Measurements from ENCODE around the gene KCNK2. TPM values are rescaled to one million over a fixed set of nuclear protein-coding genes. Genes with fewer than 3 reads are reported as not detected.
"Not testable (repeated sequence)": the region's sequence is repeated elsewhere in the genome, so short reads cannot be mapped to it uniquely, and the experiment has no call there.

Gene KCNK2
- polyA plus RNA-seq, 1 donor: 1.7 TPM

DNA sequence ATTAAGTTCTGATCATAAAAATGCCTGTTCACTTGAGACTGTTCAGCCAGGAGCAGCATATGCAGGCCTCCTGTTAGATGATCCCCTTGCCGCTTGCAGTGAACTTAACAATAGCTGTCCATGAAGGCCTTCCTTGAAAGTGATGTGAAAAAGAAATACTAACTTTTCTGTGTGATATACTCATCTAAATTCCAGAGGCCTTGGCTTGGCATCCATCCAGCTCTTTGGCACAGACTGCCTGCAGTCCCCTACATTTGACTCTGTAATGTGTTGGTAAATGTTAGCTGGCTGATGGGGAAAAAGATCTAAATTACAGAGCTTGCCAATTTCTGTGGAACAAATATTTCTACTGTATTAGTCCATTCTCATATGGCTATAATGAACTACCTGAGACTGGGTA lies 73.7 kb downstream of the KCNK2 start:
- no peak for DNase-seq

DNA sequence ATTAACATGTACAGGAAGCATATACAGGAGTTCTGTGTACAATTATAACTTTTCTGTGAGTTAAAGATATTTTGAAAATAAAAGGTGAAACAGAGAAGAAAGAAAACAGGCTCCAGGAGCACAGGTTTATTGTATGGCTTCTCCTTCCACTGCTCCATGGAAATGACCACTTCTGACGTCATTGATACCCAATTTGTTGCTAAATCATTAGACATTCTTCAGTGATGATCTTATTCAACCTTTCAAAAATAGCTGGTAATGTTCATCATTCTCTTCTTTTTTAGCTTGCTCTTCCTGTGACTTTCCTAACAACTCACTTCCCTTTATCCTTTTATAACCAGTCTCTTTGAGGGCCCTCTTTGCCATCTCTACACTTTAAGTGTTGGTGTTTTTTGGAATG lies 77.8 kb downstream of the KCNK2 start:
- DNase-seq: no peak

DNA sequence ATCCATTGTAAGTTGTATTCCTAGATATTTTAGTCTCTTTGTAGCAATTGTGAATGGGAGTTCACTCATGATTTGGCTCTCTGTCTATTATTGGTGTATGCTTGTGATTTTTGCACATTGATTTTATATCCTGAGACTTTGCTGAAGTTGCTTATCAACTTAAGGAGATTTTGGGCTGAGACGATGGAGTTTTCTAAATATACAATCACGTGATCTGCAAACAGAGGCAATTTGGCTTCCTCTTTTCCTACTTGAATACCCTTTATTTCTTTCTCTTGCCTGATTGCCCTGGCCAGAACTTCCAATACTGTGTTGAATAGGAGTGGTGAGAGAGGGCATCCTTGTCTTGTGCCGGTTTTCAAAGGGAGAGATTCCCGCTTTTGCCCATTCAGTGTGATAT lies 80.6 kb downstream of the KCNK2 start:
- DNase-seq: not testable (repeated sequence)

DNA sequence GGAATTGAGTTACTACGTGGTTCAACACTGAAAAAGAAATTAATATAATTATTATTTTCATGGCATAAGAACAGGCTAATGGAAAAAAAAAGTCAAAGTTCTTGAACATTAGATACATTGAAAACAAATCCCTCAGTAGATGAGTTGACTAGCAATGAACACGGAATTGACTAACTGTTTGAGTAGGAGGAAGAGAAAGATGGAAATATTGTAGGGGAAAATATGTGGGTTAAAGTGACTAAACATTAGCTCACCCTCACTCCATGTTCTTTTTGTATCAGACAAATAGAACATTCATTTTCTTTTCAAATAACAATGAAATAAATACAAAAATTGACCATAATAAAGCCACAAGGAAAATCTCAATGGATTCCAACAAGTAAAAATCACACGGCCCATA lies 84.3 kb downstream of the KCNK2 start:
- DNase-seq: no peak

DNA sequence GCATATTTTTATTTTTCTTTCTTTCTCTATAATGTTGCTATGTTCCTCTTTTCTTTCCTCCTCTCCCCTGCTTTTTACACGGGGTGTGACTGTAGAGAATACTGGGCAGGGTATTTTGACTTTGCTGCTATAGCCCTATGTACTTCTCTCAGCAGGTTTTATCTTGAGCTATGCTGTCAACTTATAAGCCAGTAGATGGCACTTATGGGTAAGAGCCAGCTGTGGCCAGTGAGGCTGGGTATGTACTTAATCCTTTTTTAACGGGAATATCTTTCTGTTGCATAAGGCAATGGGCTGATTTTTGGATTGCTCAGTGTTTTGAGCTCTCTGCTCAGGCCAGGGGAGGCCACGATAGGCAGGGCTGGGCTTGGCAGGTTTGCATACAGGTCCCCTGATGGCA lies 99.0 kb downstream of the KCNK2 start:
- DNase-seq: no peak

DNA sequence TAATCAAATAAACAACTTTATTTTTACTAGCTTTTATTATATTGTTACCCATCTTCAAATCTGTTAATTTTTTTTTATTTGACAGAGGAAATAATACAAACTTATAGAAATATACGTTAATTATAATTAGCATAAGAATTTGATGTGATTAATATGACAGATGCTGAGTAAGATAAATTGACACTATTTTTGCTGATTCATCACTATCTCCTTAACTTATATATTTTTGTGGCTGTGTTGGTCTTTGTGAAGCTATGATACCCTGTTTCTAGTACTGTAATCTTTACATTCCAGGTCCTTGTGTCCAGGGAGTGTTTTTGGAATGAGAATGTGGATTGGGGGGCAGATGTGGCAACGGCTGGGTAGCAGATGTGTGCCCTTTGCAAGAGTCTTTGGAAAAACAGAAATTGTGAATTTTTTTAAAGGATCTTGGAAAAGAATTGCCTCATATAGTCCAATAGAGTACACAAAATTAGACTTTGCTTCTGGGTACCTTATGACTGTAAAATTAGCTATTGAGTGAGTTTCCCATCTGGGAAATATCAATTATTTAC lies 102.6 kb downstream of the KCNK2 start:
- DNase-seq: no peak

DNA sequence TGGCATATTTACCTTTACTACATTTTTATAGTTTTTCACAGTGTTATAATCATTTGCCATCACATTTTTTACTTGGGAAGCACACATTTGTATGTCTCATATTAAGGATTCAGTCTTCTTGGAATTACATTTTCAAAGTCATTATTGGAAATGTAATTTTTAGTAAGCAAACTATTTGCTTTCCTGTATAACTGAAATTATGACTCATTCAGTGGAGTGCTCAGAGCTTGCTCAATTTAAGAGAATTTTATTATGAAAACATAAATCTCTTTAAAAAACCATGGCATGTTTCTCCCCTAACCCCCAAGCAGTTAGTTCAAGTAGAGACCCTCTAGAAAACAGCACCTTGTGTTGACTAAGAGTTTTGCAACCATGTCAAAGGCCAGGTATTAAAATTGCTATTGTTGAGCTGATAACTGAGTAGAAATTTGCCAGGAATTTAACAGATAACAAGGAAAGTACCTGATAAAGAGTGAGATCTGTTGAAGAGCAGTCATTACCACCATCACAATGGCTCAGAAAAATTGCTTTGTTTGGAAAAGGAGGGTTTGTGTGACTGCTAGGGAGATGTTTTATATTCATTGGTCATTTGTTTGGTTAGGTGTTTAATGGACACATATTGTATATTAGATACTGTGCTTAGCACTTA lies 105.9 kb downstream of the KCNK2 start:
- no peak for DNase-seq

DNA sequence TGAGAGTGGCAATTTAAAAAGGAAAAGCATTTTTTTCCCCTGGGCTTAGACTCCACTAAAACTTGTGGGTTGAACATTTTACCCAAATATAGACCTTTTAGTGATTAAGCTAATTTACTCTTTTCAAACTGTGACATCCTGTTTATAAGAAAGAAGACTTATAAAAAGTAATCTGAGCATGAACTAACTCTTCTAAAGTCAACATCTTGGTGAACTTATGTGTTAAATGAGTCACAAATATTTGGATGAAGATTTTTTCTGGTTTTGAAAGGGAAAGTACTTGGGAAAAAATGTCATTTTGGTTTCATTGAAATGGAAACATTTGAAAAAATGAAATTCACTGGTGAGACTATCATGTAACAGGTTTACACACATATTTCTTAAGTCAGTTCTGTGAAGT lies 109.8 kb downstream of the KCNK2 start:
- no peak for DNase-seq

DNA sequence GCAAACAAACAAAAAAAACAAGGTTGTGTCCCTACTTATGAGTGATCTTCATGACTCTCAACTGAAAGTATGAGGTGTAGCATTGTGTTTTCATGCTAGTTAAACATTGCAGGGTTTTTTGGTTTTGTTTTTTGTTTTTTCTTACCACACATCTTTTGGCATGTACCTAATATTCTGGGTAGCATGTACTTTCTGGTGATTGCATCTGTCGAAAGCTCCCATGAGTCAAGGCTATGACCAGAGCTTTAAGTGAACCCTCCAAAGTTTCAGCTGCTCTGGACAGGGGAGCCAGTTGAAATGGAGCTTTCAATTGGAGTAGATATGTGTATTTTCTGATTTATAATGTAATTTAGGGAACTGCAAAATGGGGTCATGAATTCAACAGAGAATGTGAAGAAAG lies 115.5 kb downstream of the KCNK2 start:
- no peak for DNase-seq

DNA sequence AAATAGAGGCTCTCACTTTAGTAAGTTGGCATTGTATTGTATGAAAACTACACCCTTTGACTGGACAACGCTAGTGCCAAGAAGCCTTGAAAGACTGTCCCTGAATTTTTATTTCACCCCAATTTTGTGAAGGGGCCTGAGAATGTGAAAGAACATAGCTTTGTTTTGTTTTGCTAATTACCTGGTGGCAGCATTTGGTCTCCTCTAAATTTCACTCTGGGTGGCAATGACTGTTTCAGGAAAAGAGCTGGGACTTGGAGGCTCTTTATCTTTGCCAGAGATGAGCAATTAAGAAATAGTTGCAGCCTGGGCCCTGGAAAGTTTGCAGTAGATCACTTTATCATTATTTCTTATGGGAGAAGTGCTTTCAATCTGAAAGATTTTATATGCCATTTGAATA lies 117.6 kb downstream of the KCNK2 start:
- DNase-seq: no peak

DNA sequence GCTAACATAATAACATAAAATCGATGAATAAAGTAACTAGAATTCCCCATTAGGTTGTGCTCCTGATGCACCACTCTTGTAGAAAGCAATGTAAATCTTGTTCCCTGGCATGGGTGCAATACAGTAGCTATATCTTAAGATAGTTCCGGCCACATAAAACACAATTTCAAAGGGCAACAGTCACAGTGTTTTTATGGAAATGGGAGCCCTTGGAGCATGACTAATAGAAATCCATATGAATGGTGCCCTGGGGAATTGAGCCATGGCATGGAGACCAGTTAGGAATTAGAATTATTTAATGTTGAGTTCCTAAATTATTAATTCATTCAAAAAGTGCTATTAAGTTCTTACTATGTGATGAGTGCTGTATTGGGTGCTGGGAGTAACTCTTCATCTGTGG lies 118.7 kb downstream of the KCNK2 start:
- DNase-seq: no peak

DNA sequence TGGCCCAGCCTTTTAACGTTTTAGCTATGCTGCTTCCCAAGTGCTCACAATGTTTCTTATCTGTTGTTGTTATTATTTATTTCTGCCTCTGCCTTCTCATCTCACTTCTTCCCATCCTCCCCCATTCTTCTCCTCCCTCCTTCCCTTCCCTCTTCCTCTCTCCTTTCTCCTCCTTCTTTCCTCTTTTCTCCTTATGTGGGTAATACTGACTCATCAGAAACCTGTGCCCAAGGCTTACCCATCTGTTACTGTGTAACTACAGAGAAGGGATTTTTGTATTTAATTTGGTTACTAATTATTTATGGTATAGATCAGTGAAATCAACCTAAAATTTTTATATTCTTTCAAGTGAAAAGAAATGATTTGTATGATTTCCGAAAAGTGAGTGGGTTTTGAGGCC lies 120.3 kb downstream of the KCNK2 start:
- no peak for DNase-seq

DNA sequence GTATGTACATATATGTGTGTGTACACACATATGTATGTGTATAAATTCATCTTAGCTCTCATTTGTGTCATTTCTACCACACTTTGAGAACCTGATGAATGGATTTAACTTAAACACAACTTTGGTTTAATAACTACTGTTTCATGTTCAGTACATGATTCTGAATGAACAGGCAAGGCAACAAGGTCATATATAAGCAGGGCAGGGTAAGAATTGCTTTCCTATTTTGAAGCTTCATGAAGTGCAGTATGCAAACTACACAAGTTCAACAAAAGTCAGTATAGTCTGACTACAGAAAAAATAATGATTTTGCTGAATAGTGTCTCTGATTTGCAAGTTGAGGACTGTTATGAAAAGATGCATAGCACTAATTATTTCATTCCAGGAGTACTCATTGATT lies 127.6 kb downstream of the KCNK2 start:
- no peak for DNase-seq

DNA sequence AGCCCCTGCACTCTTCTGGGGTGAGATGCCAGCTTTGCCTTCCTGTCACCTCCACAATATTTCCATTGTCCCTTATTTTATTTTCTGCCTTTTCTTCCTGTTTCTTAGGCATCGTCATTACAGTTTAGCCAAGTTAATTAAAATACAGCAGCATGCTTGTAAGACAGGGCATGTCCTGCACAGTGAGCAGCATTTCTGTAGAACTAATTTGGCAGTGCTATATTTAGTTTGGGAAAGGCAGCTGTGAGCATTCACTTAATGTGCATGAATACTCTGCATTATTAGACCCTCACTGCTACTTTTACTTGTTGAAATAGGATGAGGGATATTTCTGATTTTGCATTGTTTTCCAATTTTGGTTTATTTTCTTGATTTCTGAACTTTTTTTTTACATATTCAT lies 133.3 kb downstream of the KCNK2 start:
- DNase-seq: no peak

DNA sequence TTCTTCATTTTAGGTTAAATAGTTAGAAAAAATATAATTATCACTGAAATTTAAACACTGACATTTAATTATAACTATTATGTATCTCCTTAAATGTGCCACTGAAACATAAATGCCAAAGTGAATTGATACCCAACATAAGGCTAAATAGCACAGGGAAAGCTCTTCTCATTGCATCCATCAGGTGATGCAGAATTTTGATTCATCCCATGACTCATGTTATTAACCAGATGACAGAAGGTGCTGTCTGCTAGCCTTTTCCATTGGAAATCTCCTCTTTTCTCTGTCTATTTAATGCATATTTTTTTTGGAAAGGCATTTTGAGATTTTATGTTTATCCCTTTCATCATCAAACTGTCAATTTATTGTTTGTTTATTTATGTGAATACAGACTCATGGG lies 136.8 kb downstream of the KCNK2 start:
- DNase-seq: no peak

DNA sequence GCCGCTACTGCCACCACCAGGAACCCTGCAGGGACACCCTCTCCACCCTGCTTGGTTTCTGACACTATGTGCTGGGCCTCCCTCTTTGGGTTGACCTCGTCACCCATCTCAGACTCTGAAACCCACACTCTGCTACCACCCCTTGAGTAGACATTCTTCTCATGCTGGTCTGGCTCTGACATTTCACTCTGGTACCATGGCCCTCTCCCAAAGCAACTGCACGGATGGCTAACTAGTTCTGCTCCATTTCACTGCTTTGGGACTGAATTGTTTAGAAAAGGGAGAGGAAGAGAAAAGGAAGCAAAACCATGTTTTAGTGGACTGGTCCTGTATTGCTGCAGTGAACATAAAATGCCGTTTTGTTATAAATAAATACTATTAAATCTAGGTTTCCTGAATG lies 137.8 kb downstream of the KCNK2 start:
- no peak for DNase-seq

DNA sequence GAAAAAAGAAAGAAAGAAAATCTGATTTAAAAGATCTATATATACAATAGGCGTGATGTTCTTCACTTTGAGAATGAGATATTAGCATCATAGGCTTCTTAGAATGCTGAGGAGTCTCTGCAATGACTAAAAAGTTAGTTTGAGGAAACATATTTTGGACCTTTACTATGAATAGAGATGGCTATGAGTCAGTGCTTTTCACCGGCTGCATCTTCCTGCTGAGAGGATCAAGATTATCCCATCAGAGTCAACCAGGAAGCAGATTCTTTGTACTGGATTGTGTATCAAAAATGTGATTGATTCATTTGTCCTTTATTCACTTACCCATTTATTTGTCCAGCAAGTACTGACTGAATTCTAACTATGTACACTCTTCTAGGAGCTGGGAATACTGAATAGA lies 144.2 kb downstream of the KCNK2 start:
- DNase-seq: no peak

DNA sequence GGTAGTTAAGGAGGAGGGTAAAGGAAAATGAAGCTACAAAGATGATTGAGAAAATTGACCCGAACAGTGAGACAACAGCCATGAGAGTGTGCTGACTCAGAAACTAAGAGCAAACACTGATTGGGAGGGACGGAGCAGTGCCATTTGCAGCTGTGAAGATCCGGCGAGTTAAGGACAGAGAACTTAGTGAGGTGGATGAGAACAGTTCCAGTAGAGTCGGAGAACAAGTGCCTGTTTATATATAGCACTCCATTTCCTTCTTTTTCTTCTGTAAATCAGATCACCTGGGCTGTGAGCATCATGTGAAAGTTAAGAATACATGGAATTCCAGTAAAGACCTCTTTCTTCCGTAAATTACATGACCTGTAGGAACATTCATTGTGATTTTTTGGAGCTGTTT lies 145.7 kb downstream of the KCNK2 start:
- no peak for DNase-seq

DNA sequence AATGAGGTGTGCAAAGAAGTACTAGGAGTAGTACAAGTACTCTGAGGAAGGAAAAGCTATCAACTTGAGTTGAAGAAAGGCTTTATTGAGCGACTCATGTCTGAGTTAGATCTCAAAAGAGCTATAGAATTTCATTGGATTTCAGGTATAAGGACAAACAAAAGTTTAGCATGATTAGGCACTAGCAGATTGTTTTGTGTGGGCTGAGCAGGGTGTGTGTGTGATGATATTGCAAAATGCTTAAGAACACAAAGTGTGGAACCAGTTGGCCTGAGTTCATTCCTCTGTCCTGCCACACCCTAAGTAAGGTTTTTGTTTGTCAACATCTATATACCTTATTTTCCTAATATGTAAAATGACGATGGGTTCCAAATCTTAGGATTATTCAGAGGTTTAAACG lies 158.9 kb downstream of the KCNK2 start:
- no peak for DNase-seq

DNA sequence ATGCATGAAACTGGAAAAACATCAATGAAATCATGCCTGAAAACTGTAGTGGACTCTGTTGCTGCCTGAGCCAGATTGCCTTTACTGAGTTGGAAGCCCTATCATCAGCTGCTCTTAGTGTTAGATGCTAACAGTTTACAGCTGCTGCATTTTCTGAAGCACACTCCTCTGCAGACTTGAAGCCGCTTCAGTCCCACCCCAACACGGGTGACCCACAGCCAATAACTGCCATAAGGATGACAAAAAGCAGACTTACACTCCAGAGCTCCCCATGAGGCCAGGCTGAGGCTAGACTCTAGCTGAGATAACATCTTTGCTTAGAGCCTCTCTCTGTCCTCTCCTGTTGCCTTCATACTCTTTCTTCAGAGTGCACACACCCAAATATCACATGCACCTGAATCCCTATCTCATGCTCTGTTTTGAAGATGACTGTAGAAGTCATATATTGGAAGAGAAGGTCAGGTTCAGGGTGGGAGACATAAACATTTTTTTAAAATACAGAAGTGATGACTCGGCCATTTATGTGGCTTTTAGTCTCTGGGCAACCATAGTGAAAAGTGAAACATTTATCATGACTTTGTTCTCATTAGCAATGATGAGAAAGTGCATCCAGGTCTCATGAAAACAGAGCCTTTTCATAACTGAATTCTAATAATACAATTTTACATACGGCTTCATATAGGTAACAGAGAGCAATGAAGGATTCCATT lies 161.0 kb downstream of the KCNK2 start:
- DNase-seq: no peak

DNA sequence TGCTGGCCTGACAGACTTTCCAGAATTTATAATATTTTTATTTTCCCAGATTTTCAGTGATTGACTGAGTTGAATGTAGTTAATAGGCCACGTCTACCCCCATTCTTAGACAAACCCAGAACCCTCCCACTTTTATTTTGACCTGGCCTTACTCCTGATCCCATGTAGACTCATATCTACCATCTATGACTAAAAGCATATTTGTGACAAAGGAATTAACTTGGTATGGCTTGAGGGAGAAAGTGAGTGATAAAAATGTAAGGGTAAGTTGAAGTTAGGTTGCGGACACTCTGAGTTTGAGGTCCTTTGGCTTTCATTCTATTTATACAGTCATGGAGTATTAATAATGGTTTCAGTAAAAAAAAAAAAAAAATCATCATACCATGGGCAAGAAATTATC lies 168.4 kb downstream of the KCNK2 start:
- no peak for DNase-seq

DNA sequence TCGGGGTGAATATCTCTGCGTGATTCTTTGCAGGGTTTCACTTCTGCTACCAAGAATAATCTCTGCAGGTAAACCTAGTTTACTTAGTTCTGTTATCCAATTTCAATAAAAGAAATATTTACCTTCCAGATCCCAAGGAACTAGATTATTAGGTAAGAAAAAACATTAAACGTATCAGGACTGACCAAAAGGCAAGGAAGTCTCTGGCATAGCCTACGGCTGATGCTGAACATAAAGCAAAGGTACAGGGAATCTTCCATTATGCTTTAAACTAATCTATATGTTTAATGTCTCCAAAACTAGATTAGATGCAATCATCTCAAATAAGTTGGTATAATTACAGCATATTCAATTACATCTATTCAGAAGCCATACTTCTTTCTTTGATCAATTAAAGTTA lies 168.9 kb downstream of the KCNK2 start:
- DNase-seq: no peak

DNA sequence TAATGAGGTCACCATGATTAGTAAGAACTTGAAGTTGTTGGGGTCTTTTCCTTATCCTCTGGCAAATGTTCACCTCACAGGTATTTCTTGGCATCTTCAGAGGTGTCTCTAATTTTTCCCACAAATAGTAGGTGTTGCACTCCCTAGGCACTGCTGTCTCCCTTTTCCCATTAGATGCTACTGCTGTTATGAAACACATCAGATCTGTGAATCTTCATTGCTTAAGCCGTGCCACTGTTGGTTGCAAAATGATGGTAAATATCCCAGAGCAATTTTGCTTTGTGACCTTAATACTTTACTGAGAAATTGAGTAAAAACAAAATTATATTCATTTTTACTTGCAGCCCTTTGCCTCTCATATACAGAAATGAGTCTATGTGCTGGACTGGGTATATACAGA lies 169.6 kb downstream of the KCNK2 start:
- DNase-seq: no peak

DNA sequence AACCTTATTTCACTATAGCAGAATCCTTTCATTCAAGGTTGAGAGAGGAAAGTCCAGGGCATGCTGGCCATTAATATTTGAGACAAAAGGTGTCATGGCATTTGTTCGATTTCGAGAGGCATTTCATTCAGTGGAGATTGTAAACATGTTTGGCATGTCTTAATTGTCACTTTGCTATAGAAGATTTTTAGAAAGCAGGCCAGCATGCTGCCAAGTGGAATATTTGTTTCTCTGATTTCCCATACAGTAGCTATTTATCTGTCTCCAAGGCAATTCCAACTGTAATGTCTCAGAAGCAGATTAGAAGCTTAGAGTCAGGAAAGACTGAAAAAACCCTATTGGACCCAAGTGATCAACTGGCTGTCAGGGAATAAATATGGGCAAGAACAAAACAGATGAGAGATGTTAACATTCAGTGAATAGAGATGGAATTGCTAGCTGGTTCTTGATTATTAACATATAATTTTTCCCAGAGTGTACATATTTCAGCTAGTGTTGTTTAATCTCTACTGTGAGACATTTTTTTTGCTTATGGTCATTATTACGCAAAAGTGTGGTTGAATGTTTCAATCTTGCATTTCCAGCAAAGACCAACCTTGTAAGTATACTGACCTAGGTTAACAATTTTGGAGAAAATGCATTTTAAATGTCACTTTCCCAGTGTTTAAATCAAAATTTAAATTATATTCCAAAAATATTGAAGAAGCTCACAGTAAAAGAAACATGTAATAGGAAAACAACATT lies 174.6 kb downstream of the KCNK2 start:
- DNase-seq: no peak
